ENCODE data around the gene SIGLEC7. TPM values are rescaled to one million over a fixed set of nuclear protein-coding genes. Genes with fewer than 3 reads are reported as not detected.

The SIGLEC7 gene
- under 1 TPM; 0.33 to 0.43 (median 0.36) TPM for polyA plus RNA-seq (ENCODE audit: insufficient read length in 3 of 3)
- long read RNA-seq, donor 1: 0 reads
- long read RNA-seq, donor 2: 0 reads
- long read RNA-seq, donor 3: 0 reads
- long read RNA-seq, donor 4: 0 reads
- long read RNA-seq, donor 5: 0 reads
- long read RNA-seq, donor 6: 0 reads
- long read RNA-seq, donor 7: 0 reads
- long read RNA-seq, donor 8: 0 reads
- long read RNA-seq, donor 9: 0 reads
- long read RNA-seq, donor 10: 0 reads
- long read RNA-seq, donor 11: 0 reads
- long read RNA-seq, donor 12: 0 reads
- long read RNA-seq, donor 13: 0 reads
- long read RNA-seq, donor 14: 0 reads
- long read RNA-seq, donor 15: 0 reads
- long read RNA-seq, donor 16: 0 reads

DNA sequence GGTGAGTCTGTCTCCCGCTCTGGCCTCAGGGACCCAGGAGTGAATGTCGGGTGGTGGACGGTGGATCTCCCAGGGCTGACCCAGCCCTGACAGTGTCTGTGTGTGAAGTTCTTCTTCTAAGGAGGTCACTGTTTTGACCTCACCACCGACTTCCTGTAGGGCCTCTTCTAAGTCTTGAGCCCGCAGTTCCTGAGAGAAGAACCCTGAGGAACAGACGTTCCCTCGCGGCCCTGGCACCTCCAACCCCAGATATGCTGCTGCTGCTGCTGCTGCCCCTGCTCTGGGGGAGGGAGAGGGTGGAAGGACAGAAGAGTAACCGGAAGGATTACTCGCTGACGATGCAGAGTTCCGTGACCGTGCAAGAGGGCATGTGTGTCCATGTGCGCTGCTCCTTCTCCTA, at the start of gene SIGLEC7:
Gene SIGLEC7, plus strand, starts transcription at position 183 of the 400 bp plus-strand sequence. Its CDS starts 69 bp downstream, at position 252.
- DNase-seq: no peak

DNA sequence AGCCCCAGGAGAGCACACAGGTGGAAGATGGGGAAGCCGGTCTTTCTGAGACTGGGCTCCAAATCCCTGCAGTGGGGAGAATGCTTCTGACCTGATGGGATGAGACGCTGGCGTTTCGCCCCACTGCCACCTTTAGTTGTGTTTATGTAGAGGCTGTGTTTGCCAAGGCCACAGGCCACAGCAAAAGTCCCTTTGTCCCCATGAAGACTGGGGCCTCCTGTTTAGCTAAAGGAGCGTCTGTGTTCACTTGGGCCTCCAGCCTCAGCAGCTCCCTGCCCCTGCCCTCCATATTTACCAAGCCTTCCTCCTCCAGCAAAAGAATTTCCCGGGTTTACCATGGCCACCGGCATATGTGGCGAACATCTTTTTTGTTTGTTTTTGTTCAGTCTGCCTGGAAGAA, 49.0 kb upstream of the SIGLEC7 start:
- no peak for DNase-seq

DNA sequence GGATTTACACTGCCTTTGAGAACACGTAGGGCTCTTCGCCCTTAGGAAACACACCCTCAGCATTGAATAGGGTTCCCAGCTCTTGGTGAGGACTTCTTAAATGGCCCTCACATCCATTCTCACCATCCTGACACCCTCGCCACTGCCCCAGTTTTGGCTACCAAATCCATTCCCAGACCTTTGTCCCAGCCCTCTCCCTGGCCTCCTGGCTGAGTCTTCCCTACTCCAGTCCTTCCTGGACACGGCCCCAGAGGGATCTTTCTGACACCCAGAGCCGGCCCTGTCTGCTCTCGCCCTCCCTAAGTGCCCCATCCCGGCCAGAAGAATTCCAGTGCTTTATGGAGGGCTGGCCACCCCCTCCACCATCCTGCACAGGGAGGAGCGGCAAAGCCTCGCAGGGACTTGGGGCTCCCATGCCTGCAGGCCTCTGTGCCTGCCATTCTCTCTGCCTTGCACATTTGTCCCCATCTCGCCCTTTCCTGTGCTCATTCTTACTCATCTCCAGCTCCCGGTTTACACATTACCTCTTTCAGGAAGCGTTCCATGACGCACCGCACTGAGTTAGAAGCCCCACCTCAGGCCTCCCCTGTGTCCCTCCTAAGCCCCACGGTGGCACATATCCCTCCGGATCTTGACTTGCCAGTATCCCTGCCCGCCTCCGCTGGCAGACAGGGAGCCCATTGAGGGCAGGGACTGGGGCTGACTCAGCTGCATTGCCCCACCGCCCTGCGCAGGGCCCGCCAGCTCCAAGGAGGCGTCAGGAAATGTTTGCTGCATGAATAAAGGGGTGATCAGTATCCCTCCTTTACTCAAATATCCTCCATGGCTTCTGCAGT, 48.4 kb upstream of the SIGLEC7 start:
- no peak for DNase-seq

DNA sequence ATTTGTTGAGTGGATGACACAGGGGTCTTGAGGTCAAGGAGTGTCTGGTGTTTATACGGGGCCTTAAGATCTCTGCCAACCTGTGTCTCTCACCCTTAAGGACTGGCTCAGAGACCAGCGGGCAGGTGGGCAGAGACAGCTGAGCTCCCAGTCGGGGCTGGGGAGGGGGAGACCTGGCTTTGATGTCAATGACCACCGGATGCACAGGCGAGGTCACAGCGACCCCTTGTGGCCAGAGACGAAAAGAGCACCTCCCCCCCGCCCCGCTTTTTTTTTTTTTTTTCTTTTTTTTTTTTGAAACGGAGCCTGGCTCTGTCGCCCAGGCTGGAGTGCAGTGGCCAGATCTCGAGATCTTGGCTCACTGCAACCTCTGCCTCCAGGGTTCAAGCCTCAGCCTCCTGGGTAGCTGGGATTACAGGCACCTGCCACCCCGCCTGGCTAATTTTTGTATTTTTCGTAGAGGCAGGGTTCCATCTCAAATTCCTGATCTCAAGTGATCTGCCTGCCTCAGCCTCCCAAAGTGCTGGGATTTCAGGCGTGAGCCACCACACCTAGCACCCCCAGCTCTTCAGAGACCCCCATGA, 47.3 kb upstream of the SIGLEC7 start:
- DNase-seq: no peak

GRCh38 chr19:51096473-51097165, 45.5 kb upstream of the SIGLEC7 start:
- DNase-seq: no peak

DNA sequence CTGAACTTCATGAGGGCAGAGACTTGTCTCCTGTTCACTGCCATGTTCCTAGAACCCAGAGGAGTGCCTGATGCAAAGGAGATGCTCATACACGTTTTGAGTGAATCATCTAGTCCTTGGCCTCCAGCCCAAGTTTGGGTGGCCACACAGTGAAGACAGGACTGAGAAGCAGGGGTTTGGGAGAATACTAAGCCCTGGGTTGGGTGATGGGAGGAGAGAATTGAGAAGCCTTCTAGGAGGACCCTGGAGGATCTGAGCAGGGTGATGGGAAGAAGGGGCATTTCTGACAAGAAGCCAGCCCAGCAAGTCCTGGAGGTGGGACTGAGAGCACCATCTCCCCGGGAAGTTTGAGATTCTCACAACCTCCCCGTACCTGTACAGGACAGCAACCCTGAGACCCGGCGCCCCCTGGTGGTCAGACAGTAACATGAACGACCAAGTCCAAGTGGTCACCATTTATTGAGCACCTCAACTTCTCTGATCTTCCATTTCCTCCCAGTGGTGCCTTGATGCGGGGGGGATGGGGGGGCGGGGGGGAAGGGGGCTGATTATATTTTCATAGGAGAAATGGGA, 44.8 kb upstream of the SIGLEC7 start:
- DNase-seq: no peak

GRCh38 chr19:51097796-51098195, 44.3 kb upstream of the SIGLEC7 start:
- no peak for DNase-seq

DNA sequence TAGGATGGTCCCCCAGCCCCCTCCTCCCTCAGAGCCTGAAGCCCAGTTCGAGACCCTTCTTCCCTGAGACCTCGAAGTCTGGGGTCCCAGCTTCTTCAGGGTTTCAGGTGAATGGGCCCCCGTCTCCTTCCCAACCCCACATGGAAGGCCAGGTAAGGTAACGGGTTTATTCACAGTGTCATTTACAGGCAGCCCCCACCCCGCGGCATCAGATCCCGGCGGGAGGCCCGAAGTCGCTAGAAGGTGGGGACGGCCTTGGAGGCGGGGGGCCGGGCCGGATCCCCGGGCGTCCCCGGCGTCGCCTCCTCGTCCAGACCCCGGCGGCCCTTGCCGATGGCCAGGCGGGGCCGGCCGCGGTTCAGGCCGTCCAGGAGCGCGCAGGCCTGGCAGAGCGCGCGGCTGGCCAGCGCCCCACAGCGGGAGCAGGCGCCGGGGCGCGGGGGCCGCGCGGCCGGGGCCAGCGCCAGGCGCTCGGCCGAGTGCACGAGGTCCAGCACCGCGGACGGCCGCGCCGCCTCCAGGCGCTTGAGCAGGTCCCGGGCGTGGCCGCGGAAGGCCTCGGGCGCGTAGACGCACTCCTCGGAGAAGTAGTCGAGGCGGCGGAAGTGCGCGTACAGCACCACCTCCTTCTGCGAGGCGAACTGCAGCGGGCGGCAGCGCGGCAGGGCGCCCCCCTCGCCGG, 43.6 kb upstream of the SIGLEC7 start:
- peak; percentile 54 for DNase-seq

DNA sequence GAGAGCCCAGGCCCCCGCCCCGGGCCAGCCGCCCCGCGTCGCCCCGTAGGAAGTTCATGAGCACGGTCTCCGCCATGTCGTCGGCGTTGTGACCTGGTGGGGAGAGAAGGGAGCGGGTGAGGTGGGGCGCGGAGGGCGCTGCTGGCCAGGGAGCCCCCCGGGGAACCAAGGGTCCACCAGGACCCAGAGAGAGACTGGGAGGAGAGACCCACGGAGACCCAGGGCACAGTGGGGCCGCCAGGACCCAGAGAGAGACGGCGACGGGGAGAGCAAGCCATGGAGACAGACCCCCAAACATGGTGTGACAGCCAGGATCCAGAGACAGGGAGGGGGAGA, 43.1 kb upstream of the SIGLEC7 start:
- no peak for DNase-seq

GRCh38 chr19:51100601-51101000, 41.5 kb upstream of the SIGLEC7 start:
- DNase-seq: no peak

DNA sequence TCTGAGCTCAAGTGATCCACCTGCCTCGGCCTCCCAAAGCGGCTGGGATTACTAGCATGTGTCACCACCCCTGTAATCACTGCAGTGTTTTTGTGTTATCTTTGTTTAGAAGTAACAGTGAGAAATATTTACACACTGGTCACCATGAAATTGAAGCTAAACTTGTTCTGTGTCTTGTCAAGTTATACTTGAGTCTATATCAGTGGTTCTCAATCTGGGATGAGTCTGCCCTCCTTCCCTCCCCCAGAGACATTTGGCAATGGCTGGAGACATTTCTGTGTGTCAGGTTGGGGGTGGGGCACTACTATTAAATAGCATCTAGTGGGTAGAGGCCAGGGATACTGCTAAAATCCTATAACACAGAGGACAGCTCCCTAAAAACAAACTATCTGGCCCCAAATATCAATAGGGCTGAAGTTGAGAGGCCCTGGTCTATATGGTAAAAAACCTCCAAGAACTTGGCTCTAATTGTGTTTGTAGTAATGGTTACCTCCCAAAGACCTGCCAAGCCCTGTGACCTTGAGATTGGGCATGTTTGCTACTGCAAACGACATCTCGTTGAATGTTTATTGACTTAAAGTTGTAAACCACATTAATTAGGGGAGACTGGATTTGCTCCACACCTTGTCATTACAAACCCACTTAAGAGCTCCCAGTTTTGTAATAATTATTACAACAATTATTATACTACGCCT, 40.8 kb upstream of the SIGLEC7 start:
- DNase-seq: no peak

GRCh38 chr19:51102991-51103390, 39.1 kb upstream of the SIGLEC7 start:
- no peak for DNase-seq

DNA sequence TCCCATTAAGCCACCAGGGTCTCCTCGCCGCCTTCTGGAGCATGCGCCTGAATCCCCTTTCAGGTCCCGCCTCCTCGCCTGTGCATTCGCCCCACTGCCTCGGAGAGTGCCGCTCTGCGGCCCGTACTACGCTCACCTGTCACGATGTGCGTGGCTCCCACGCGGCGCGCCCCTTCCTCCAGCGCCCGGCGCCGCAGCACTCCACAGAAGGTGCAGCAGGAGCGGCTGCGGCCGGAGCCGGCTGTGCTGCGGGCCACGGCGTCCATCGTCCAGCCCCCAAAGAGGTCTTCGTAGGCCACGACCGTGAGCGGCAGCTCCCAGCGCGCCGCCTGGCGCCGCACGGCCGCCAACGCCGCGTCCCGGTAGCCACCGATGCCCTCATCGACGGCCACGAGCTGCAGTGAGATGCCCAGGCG, 38.2 kb upstream of the SIGLEC7 start:
- DNase-seq: no peak

DNA sequence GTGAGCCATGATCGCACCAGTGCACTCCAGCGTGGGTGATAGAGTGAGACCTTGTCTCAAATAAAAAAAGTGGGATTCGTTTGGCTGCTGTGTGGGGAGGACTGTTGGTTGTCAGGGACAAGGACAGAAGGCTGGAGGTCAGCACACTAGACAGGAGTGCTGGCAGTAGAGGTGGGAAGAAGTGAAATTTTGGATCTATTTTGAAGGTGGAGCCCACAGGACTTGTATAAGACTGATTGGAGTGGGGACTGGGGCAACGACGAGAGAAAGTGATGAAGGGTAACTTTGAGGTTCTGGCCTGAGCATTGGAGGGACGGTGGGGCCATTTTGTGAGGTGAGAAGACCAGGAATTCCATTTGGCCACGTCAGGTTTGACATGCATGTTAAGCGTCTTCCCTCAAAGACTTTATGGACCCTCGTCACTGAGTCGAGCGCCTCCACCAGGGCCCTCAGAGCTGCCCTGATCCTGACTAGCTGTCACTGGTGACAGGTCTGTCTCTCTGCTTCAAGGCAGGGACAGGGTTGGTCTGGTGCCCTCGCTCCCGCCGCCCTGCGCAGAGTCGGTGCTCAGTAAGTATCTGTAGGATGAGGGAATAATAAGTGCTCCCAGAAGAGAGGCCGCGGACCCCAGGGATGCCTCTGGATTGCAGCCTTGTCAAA, 34.6 kb upstream of the SIGLEC7 start:
- DNase-seq: no peak

- peak; percentile 99 for DNase-seq
Measured at GRCh38 chr19:51108066-51108804, 33.9 kb upstream of the SIGLEC7 start, which contains the start of gene CTU1. CTU1 (minus strand) TSS chr19:51108409; CDS start chr19:51104569, 3,840 bp downstream.

DNA sequence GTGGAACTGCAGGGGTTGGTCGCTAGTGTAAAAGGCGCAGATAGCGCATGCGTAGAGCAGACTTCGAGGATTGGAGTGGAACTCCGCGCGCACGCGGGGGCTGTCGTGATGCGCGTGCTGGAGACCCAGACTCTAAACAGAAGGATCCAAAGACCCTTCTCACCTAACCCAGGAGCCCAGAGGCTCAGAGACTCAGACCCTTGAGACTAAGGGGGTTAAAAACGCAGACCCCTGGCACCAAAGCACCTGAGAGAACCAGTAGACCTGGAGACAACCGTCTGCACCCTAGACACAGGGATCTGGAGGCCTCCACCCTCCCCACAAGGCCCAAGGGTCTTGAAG, 33.3 kb upstream of the SIGLEC7 start:
- DNase-seq: no peak

GRCh38 chr19:51110666-51110971, 31.5 kb upstream of the SIGLEC7 start:
- no peak for DNase-seq

DNA sequence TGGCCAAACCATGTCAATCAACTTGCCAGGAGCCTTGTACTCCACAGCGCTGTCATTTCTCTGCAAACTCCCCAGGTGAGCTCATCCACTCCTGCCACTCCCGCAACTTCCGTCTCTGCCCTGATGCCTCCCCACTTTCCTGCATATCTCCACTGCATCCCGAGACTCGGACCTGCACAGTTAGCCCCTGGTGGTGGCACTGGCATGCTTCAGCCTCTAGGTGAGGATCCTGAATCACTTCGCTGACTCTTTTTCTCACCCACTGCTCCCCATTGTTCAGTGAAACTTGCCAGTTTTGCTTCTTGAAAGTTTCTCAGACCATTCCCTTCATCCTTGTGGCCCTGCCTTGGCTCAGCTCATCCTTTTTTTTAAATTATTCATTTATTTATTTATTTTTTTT, 30.5 kb upstream of the SIGLEC7 start:
- DNase-seq: no peak

- DNase-seq: no peak
Measured at GRCh38 chr19:51114087-51114729, 27.9 kb upstream of the SIGLEC7 start.
